ENCODE measurements around the gene COX20.
A peak's percentile ranks its signal among the peaks of the same experiment; 100 is the strongest.
"Not testable (repeated sequence)": the region's sequence is repeated elsewhere in the genome, so short reads cannot be mapped to it uniquely, and the experiment has no call there.

The COX20 gene

GRCh38 chr1:244835276-244836134, at the start of gene COX20:
Gene COX20 (plus strand): TSS chr1:244835658. CDS start chr1:244835715, 57 bp downstream.
- DNase-seq = peak; percentile 93 to 94

GRCh38 chr1:244788493-244789275, 46.8 kb upstream of the COX20 start:
- no peak for DNase-seq

GRCh38 chr1:244789276-244789580, 46.2 kb upstream of the COX20 start:
- no peak for DNase-seq

- no peak for DNase-seq
Observed at GRCh38 chr1:244789731-244790130, 45.7 kb upstream of the COX20 start.

GRCh38 chr1:244791061-244791460, 44.4 kb upstream of the COX20 start:
- no peak for DNase-seq

- DNase-seq = no peak
Observed at GRCh38 chr1:244792188-244792850, 43.1 kb upstream of the COX20 start.

GRCh38 chr1:244794071-244794470, 41.4 kb upstream of the COX20 start:
- no peak for DNase-seq

- not testable (repeated sequence) for DNase-seq
Observed at GRCh38 chr1:244794516-244794915, 40.9 kb upstream of the COX20 start.

GRCh38 chr1:244796719-244797406, 38.6 kb upstream of the COX20 start:
- peak; percentile 60 to 63 for DNase-seq

- DNase-seq = no peak
Observed at GRCh38 chr1:244800821-244801220, 34.6 kb upstream of the COX20 start.

- DNase-seq = peak; percentile 47 to 54
Observed at GRCh38 chr1:244801246-244801645, 34.2 kb upstream of the COX20 start.

- DNase-seq = no peak
Observed at GRCh38 chr1:244802041-244802440, 33.4 kb upstream of the COX20 start.

- DNase-seq = no peak
Observed at GRCh38 chr1:244802556-244803239, 32.8 kb upstream of the COX20 start.

GRCh38 chr1:244804841-244805240, 30.6 kb upstream of the COX20 start:
- DNase-seq = no peak

GRCh38 chr1:244807138-244807537, 28.3 kb upstream of the COX20 start:
- no peak for DNase-seq

- no peak for DNase-seq
Observed at GRCh38 chr1:244810221-244810620, 25.2 kb upstream of the COX20 start.

- no peak for DNase-seq
Observed at GRCh38 chr1:244813327-244813726, 22.1 kb upstream of the COX20 start.

GRCh38 chr1:244815600-244816099, 19.8 kb upstream of the COX20 start:
- no peak for DNase-seq

- no peak for DNase-seq
Observed at GRCh38 chr1:244817415-244817894, 18.0 kb upstream of the COX20 start.

GRCh38 chr1:244820131-244820530, 15.3 kb upstream of the COX20 start:
- DNase-seq = no peak

GRCh38 chr1:244821134-244821533, 14.3 kb upstream of the COX20 start:
- no peak for DNase-seq

- no peak for DNase-seq
Observed at GRCh38 chr1:244822878-244823277, 12.6 kb upstream of the COX20 start.

Measured in activated T-cell treated with anti-CD3 and anti-CD28 coated beads, Interleukin-2, amount 50 U/mL, for 48 hours (primary cell).